A673 (cell line): ENCODE measurements around the gene MTR. TPM values are rescaled to one million over a fixed set of nuclear protein-coding genes. Genes with fewer than 3 reads are reported as not detected.

Experiments
- BruUV-seq: library from RNA; stranded (reverse); fragments of 400-500 nt; replicated peaks from 2 replicates; lab custom pipeline; 2021; lab: Mats Ljungman, UMichigan
- CTCF ChIA-PET: fragments of 300-600 bp; sonication (Branson Sonifier 250); formaldehyde crosslinking; loops from one replicate; lab custom pipeline; 2022; ENCODE audit warnings: antibody characterized with exemption; lab: Charles Lee
- POLR2A ChIA-PET: fragments of 300-600 bp; sonication (Branson Sonifier 250); formaldehyde crosslinking; loops from one replicate; lab custom pipeline; 2022; ENCODE audit warnings: antibody characterized with exemption; ENCODE audit not compliant: low non-redundant PET; lab: Charles Lee
- DNase-seq: peaks from one replicate; pipeline ENCODE4 v3.0.0-alpha.2; 2015; ENCODE audit warnings: low spot score
- H3K27ac ChIP-seq: fragments of 200-600 bp; sonication (generic); 2 replicates; pipeline ENCODE4 v1.5.1; 2016; ENCODE audit warnings: mixed run types, low read depth, mild to moderate bottlenecking, mixed read lengths, antibody characterized with exemption, low read length; ENCODE audit not compliant: poor library complexity, severe bottlenecking
- H3K27me3 ChIP-seq: fragments of 200-600 bp; sonication (generic); replicated peaks from 2 replicates; pipeline ENCODE4 v1.6.1; 2017; ENCODE audit warnings: mixed run types, low read depth, mild to moderate bottlenecking, mixed read lengths, antibody characterized with exemption, low read length; ENCODE audit not compliant: insufficient read depth, poor library complexity
- H3K36me3 ChIP-seq: fragments of 200-600 bp; sonication (generic); 2 replicates; pipeline ENCODE4 v1.6.1; 2016; ENCODE audit warnings: mixed run types, mild to moderate bottlenecking, mixed read lengths, antibody characterized with exemption, low read length; ENCODE audit not compliant: insufficient read depth, poor library complexity, severe bottlenecking
- H3K4me1 ChIP-seq: fragments of 200-600 bp; sonication (generic); 2 replicates; pipeline ENCODE4 v1.6.1; 2017; ENCODE audit warnings: mixed run types, mild to moderate bottlenecking, mixed read lengths, antibody characterized with exemption, low read length; ENCODE audit not compliant: insufficient read depth, poor library complexity, severe bottlenecking
- H3K4me3 ChIP-seq: fragments of 200-600 bp; sonication (generic); 2 replicates; pipeline ENCODE4 v1.5.1; 2016; ENCODE audit warnings: low read depth, mixed run types, mild to moderate bottlenecking, mixed read lengths, low read length; ENCODE audit not compliant: poor library complexity, severe bottlenecking
- H3K9me3 ChIP-seq: fragments of 200-600 bp; sonication (generic); 2 replicates; pipeline ENCODE4 v1.6.1; 2016; ENCODE audit warnings: mixed run types, low read depth, mild to moderate bottlenecking, mixed read lengths, antibody characterized with exemption, low read length; ENCODE audit not compliant: poor library complexity, severe bottlenecking
- EZH2 ChIP-seq: fragments of 200-600 bp; sonication (generic); IDR thresholded peaks from 2 replicates; pipeline ENCODE4 v1.6.1; 2017; ENCODE audit warnings: borderline replicate concordance, low read depth, mild to moderate bottlenecking, mixed read lengths, antibody characterized with exemption, low read length; ENCODE audit not compliant: poor library complexity, severe bottlenecking
- intact Hi-C: fragments of 100-400 bp; cut with micrococcal nuclease; formaldehyde crosslinking; loops from one replicate; pipeline ENCODE4 v1.10.0; 2022; ENCODE audit not compliant: unreplicated experiment
- total RNA-seq: library from RNA; stranded (reverse); gene quantifications from 2 replicates; pipeline ENCODE4 v1.2.3, GENCODE V29; 2021
- TF ChIP-seq, protein P1 (sequence below): fragments of 300-800, 200-600 bp; sonication (generic); conservative IDR thresholded peaks from 2 replicates; pipeline ENCODE4 v1.5.1; 2017; ENCODE audit warnings: low read depth, mild to moderate bottlenecking, antibody characterized with exemption, low read length, moderate library complexity, mixed read lengths

The MTR gene
- total RNA-seq, 1 experiment from 2014 or later = 36.0 TPM

DNA sequence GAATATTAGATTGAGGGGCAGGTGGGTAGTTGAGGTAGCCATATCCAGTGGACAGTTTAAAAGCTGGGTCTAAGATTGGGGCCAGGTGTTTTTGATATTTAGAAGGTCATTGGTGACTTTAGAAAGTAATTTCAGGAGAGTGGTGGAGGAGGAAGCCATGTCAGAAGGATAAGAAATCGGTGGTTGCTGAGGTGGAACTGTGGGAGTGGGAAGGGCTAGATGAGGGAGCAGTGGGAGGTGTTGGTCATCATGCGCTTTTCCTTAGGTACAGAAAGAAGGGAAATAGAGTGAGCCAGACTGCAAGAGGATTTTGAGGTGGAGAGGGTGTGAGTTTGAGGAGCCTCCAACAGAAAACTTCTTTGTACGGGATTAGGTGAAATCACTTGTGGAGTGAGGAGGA, 7.2 kb downstream of the MTR start:
- no peak overlapping the region for H3K27ac ChIP-seq
- TF ChIP-seq, protein P1, sequence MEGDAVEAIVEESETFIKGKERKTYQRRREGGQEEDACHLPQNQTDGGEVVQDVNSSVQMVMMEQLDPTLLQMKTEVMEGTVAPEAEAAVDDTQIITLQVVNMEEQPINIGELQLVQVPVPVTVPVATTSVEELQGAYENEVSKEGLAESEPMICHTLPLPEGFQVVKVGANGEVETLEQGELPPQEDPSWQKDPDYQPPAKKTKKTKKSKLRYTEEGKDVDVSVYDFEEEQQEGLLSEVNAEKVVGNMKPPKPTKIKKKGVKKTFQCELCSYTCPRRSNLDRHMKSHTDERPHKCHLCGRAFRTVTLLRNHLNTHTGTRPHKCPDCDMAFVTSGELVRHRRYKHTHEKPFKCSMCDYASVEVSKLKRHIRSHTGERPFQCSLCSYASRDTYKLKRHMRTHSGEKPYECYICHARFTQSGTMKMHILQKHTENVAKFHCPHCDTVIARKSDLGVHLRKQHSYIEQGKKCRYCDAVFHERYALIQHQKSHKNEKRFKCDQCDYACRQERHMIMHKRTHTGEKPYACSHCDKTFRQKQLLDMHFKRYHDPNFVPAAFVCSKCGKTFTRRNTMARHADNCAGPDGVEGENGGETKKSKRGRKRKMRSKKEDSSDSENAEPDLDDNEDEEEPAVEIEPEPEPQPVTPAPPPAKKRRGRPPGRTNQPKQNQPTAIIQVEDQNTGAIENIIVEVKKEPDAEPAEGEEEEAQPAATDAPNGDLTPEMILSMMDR = no peak
- intact Hi-C loops = no loop called here
- H3K4me3 ChIP-seq = no peak overlapping the region
- no peaks in the 10 kb centered on the region for H3K27me3 ChIP-seq
- H3K4me1 ChIP-seq = no peaks in the 10 kb centered on the region
- H3K36me3 ChIP-seq = no peaks in the 10 kb centered on the region
- ChIA-PET POLR2A (no interaction called here), CTCF (no interaction called here)
- H3K9me3 ChIP-seq = no peaks in the 10 kb centered on the region
- DNase-seq = no peak
- no TSS peak for BruUV-seq

DNA sequence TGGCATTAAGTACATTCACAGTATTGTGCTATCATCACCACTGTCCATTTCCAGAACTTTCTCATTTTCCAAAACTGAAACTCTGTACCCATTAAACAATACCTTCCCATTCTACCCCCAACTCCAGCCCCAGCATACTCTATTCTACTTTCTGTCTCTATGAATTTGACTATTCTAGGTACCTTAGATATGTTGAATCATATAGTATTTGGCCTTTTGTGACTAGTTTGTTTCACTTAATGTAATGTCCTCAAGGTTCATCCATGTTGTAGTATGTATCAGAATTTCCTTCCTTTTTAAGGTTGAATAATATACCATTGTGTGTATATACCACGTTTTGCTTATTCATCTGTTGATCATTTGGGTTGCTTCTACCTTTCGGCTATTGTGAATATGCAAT, 11.5 kb downstream of the MTR start:
- TF ChIP-seq, protein P1 = no peak
- TF ChIP-seq EZH2 = no peak
- peaks cover 7% of the 10 kb centered on the region for H3K36me3 ChIP-seq
- no peak for DNase-seq
- ChIA-PET POLR2A (no interaction called here), CTCF (no interaction called here)
- no peaks in the 10 kb centered on the region for H3K27me3 ChIP-seq
- intact Hi-C loops = no loop called here
- no peak overlapping the region for H3K27ac ChIP-seq
- BruUV-seq = no TSS peak
- H3K4me1 ChIP-seq = peaks cover 22% of the 10 kb centered on the region
- H3K9me3 ChIP-seq = no peaks in the 10 kb centered on the region
- no peak overlapping the region for H3K4me3 ChIP-seq

DNA sequence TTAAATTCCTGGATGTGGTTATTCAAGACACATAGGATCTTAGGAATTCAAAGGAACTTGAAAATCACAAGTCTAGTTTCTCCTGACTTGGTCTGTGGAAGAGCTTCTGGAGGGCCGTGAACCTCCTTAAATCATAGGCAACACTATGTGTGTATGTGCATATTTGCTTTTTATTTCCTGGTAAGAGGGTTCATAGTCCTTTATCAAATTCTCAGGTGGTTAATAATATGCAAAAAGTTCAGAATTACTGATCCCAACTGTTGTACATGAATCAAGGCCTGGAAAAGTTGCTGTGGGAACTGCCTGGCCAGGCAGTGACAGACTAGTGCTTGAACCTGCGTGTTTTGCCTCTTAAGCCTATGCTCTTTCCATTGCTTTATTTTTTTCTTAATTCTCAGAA, 12.9 kb downstream of the MTR start:
- Histone ChIP-seq H3K9me3 (no peaks in the 10 kb centered on the region), H3K27ac (peak overlapping the region; percentile 50), H3K27me3 (no peaks in the 10 kb centered on the region), H3K4me3 (no peak overlapping the region), H3K4me1 (peaks cover 22% of the 10 kb centered on the region), H3K36me3 (peaks cover 7% of the 10 kb centered on the region)
- no TSS peak for BruUV-seq
- ChIA-PET CTCF (no interaction called here), POLR2A (no interaction called here)
- DNase-seq = no peak
- intact Hi-C loops = no loop called here
- TF ChIP-seq, protein P1 = no peak
- no peak for TF ChIP-seq EZH2
